Activated naive CD4-positive, alpha-beta T cell (primary cell): Measurements from ENCODE around the gene GJA9.
"Not testable (repeated sequence)": the region's sequence is repeated elsewhere in the genome, so short reads cannot be mapped to it uniquely, and the experiment has no call there.

ENCODE experiments used
- DNase-seq, 4 experiments: peaks; one replicate each; lab custom pipeline; 2025; lab: John Stamatoyannopoulos, UW

Gene GJA9

GRCh38 chr1:38881487-38881886, at the start of gene GJA9:
Gene GJA9, minus strand, starts transcription at chr1:38881587. Its CDS starts 5,489 bp downstream, at chr1:38876098.
- no peak for DNase-seq

GRCh38 chr1:38929476-38929875, 48.1 kb upstream of the GJA9 start:
- no peak for DNase-seq

- DNase-seq, result no peak
Observed at GRCh38 chr1:38929054-38929453, 47.7 kb upstream of the GJA9 start.

- no peak for DNase-seq
Observed at GRCh38 chr1:38926091-38926490, 44.7 kb upstream of the GJA9 start.

GRCh38 chr1:38925391-38925790, 44.0 kb upstream of the GJA9 start:
- no peak for DNase-seq

GRCh38 chr1:38923607-38924006, 42.2 kb upstream of the GJA9 start:
- no peak for DNase-seq

- DNase-seq, result no peak
Observed at GRCh38 chr1:38919130-38919529, 37.7 kb upstream of the GJA9 start.

- DNase-seq, result no peak
Observed at GRCh38 chr1:38918568-38918967, 37.2 kb upstream of the GJA9 start.

- no peak for DNase-seq
Observed at GRCh38 chr1:38917772-38918171, 36.4 kb upstream of the GJA9 start.

GRCh38 chr1:38917337-38917736, 36.0 kb upstream of the GJA9 start:
- no peak for DNase-seq

- DNase-seq, result no peak
Observed at GRCh38 chr1:38915352-38915948, 34.1 kb upstream of the GJA9 start.

- DNase-seq, result not testable (repeated sequence)
Observed at GRCh38 chr1:38914908-38915307, 33.5 kb upstream of the GJA9 start.

GRCh38 chr1:38908821-38909220, 27.4 kb upstream of the GJA9 start:
- DNase-seq, result no peak

- DNase-seq, result no peak
Observed at GRCh38 chr1:38905985-38906384, 24.6 kb upstream of the GJA9 start.

GRCh38 chr1:38899560-38899959, 18.2 kb upstream of the GJA9 start:
- DNase-seq, result no peak

- no peak for DNase-seq
Observed at GRCh38 chr1:38898653-38899230, 17.4 kb upstream of the GJA9 start.

- DNase-seq, result no peak
Observed at GRCh38 chr1:38896169-38896568, 14.8 kb upstream of the GJA9 start.

GRCh38 chr1:38892976-38893375, 11.6 kb upstream of the GJA9 start:
- DNase-seq, result no peak

GRCh38 chr1:38891753-38892152, 10.4 kb upstream of the GJA9 start:
- no peak for DNase-seq

GRCh38 chr1:38889589-38889988, 8.2 kb upstream of the GJA9 start:
- DNase-seq, result no peak

- no peak for DNase-seq
Observed at GRCh38 chr1:38888423-38889333, 7.3 kb upstream of the GJA9 start.

GRCh38 chr1:38885092-38885491, 3.7 kb upstream of the GJA9 start:
- no peak for DNase-seq

- DNase-seq, result no peak
Observed at GRCh38 chr1:38875811-38876210, 5.6 kb downstream of the GJA9 start.
